H1 (cell line): Measurements from ENCODE around the gene UNC119B. TPM values are rescaled to one million over a fixed set of nuclear protein-coding genes. Genes with fewer than 3 reads are reported as not detected.

ENCODE experiments used
- CTCF ChIA-PET: fragments of 300-600 bp; sonication (Branson Sonifier 250); formaldehyde crosslinking; loops from one replicate; lab custom pipeline; 2021; ENCODE audit not compliant: partially characterized antibody; lab: Charles Lee
- POLR2A ChIA-PET: fragments of 300-600 bp; sonication (Branson Sonifier 250); formaldehyde crosslinking; loops from one replicate; lab custom pipeline; 2021; ENCODE audit warnings: inconsistent platforms; ENCODE audit not compliant: partially characterized antibody; lab: Charles Lee
- DNase-seq, 2 experiments: peaks; one replicate each; pipeline versions ENCODE4 v3.0.0 to v3.0.0-alpha.2; 2010 to 2022; ENCODE audit warnings: low spot score in 2 of 2, low read depth in 1 of 2, mixed read lengths in 1 of 2
- FAIRE-seq: peaks from 2 replicates; lab custom pipeline; 2011; peaks lifted over from hg19 to GRCh38; lab: Jason Lieb, UNC
- H2AFZ ChIP-seq: 2 replicates; pipeline ENCODE4 v1.8.1; 2012; ENCODE audit warnings: low read length, inconsistent platforms
- H2AK5ac ChIP-seq: 2 replicates; pipeline ENCODE4 v1.6.1; 2013; ENCODE audit warnings: low read depth, low read length
- H2BK120ac ChIP-seq: replicated peaks from 2 replicates; pipeline ENCODE3; 2013; ENCODE audit warnings: low read depth, low read length, inconsistent platforms
- H2BK12ac ChIP-seq: 2 replicates; pipeline ENCODE4 v1.6.1; 2013; ENCODE audit warnings: low read depth, low read length
- H2BK15ac ChIP-seq: 2 replicates; pipeline ENCODE4 v1.6.1; 2013; ENCODE audit warnings: low read length
- H2BK20ac ChIP-seq: 2 replicates; pipeline ENCODE4 v1.6.1; 2013; ENCODE audit warnings: low read length
- H2BK5ac ChIP-seq: 2 replicates; pipeline ENCODE4 v1.6.1; 2013; ENCODE audit warnings: low read depth, low read length
- H3K14ac ChIP-seq: 2 replicates; pipeline ENCODE4 v1.6.1; 2013; ENCODE audit warnings: inconsistent platforms; ENCODE audit not compliant: insufficient read length
- H3K18ac ChIP-seq: 2 replicates; pipeline ENCODE4 v1.6.1; 2013; ENCODE audit warnings: low read length; ENCODE audit errors: extremely low read depth
- H3K23ac ChIP-seq: 2 replicates; pipeline ENCODE4 v1.6.1; 2013; ENCODE audit warnings: inconsistent platforms; ENCODE audit not compliant: insufficient read length
- H3K23me2 ChIP-seq: 2 replicates; pipeline ENCODE4 v1.6.1; 2013; ENCODE audit warnings: low read depth, low read length
- H3K27ac ChIP-seq: 2 replicates; pipeline ENCODE4 v1.6.1; 2011; ENCODE audit warnings: low read depth, low read length, inconsistent platforms
- H3K27me3 ChIP-seq, 4 experiments: replicated peaks in 1 of 4; 1 replicate in 1 of 4; 2 replicates in 3 of 4; pipeline versions ENCODE4 v1.6.1 to v1.8.1; 2011 to 2013; ENCODE audit warnings: low read length in 3 of 4, mild to moderate bottlenecking in 3 of 4, inconsistent platforms in 2 of 4, mixed read lengths in 2 of 4, moderate library complexity in 1 of 4; ENCODE audit not compliant: control insufficient read depth in 3 of 4, insufficient read depth in 3 of 4; ENCODE audit errors: extremely low read depth in 1 of 4
- H3K36me3 ChIP-seq, 4 experiments: 2 replicates each; pipeline versions ENCODE4 v1.6.1 to v1.8.1; 2011 to 2013; ENCODE audit warnings: mild to moderate bottlenecking in 4 of 4, low read length in 3 of 4, moderate library complexity in 2 of 4, control low read depth in 1 of 4, inconsistent platforms in 1 of 4; ENCODE audit not compliant: insufficient read depth in 4 of 4, control insufficient read depth in 2 of 4
- H3K4ac ChIP-seq: replicated peaks from 2 replicates; pipeline ENCODE3; 2013; ENCODE audit warnings: low read length, low read depth, mixed read lengths, inconsistent platforms; ENCODE audit not compliant: insufficient read length
- H3K4me1 ChIP-seq, 4 experiments: replicated peaks in 1 of 4; 1 replicate in 1 of 4; 2 replicates in 3 of 4; pipeline versions ENCODE4 v1.6.1 to v1.8.1; 2011 to 2013; ENCODE audit warnings: low read length in 3 of 4, inconsistent platforms in 2 of 4, mixed read lengths in 1 of 4; ENCODE audit not compliant: insufficient read depth in 4 of 4, control insufficient read depth in 3 of 4
- H3K4me2 ChIP-seq, 2 experiments: 2 replicates each; pipeline versions ENCODE4 v1.6.1 to v1.8.1; 2011 to 2013; ENCODE audit warnings: low read depth in 2 of 2, low read length in 2 of 2, control low read depth in 1 of 2, inconsistent platforms in 1 of 2, mild to moderate bottlenecking in 1 of 2; ENCODE audit not compliant: insufficient read depth in 1 of 2
- H3K4me3 ChIP-seq, 4 experiments: fragments of 200-600, 300-600 bp in 1 of 4; sonication (generic), shearing (Covaris generic), sonication (Bioruptor Twin) in 1 of 4; 2 replicates each; pipeline versions ENCODE4 v1.5.1 to v1.8.1; 2011 to 2016; ENCODE audit warnings: low read length in 4 of 4, low read depth in 3 of 4, control low read depth in 2 of 4, inconsistent platforms in 2 of 4, mild to moderate bottlenecking in 2 of 4, mixed read lengths in 1 of 4, moderate library complexity in 1 of 4; ENCODE audit not compliant: insufficient read depth in 2 of 4; ENCODE audit errors: extremely low read depth in 1 of 4
- H3K56ac ChIP-seq: replicated peaks from 2 replicates; pipeline ENCODE3; 2013; ENCODE audit warnings: low read depth, mild to moderate bottlenecking, mixed read lengths, low read length, inconsistent platforms; ENCODE audit not compliant: insufficient read length
- H3K79me1 ChIP-seq: 2 replicates; pipeline ENCODE4 v1.6.1; 2013; ENCODE audit warnings: low read depth, low read length, control low read depth
- H3K79me2 ChIP-seq, 2 experiments: 2 replicates each; pipeline versions ENCODE4 v1.6.1 to v1.8.1; 2012 to 2013; ENCODE audit warnings: low read length in 2 of 2, mild to moderate bottlenecking in 2 of 2, inconsistent platforms in 1 of 2; ENCODE audit not compliant: insufficient read depth in 2 of 2, control insufficient read depth in 1 of 2
- H3K9ac ChIP-seq, 4 experiments: replicated peaks in 1 of 4; 1 replicate in 1 of 4; 2 replicates in 3 of 4; pipeline versions ENCODE4 v1.6.1 to v1.8.1; 2011 to 2013; ENCODE audit warnings: low read depth in 3 of 4, low read length in 3 of 4, control low read depth in 2 of 4, mild to moderate bottlenecking in 2 of 4, moderate library complexity in 2 of 4, inconsistent platforms in 1 of 4; ENCODE audit errors: extremely low read depth in 1 of 4
- H3K9me3 ChIP-seq, 2 experiments: 2 replicates each; pipeline versions ENCODE4 v1.6.1 to v1.8.1; 2012 to 2013; ENCODE audit warnings: mild to moderate bottlenecking in 2 of 2, moderate library complexity in 2 of 2, control low read depth in 1 of 2, inconsistent platforms in 1 of 2, low read depth in 1 of 2, low read length in 1 of 2, mixed read lengths in 1 of 2; ENCODE audit not compliant: insufficient read depth in 2 of 2
- H4K20me1 ChIP-seq, 2 experiments: replicated peaks in 1 of 2; 2 replicates each; pipeline versions ENCODE3 to v1.8.1; 2011 to 2013; ENCODE audit warnings: inconsistent platforms in 2 of 2, low read length in 2 of 2, mild to moderate bottlenecking in 1 of 2; ENCODE audit not compliant: insufficient read depth in 2 of 2, control insufficient read depth in 1 of 2
- H4K5ac ChIP-seq: 2 replicates; pipeline ENCODE4 v1.6.1; 2013; ENCODE audit warnings: low read length, low read depth, mixed read lengths, inconsistent platforms; ENCODE audit not compliant: insufficient read length
- H4K8ac ChIP-seq: 2 replicates; pipeline ENCODE4 v1.8.0; 2013; ENCODE audit warnings: mild to moderate bottlenecking, moderate library complexity, low read length, inconsistent platforms; ENCODE audit not compliant: insufficient read depth; ENCODE audit errors: extremely low read depth
- H4K91ac ChIP-seq: replicated peaks from 2 replicates; pipeline ENCODE3; 2013; ENCODE audit warnings: low read length, mixed read lengths, inconsistent platforms; ENCODE audit not compliant: insufficient read length
- ASH2L ChIP-seq: fragments of 200-600, 300-600 bp; sonication (generic); IDR thresholded peaks from one replicate; pipeline ENCODE4 v1.7.1; 2017; ENCODE audit warnings: low read length
- BCL11A ChIP-seq, 2 experiments: IDR thresholded peaks; one replicate each; pipeline ENCODE4 v1.6.1; 2011; ENCODE audit warnings: low read depth in 2 of 2, low read length in 2 of 2, mild to moderate bottlenecking in 2 of 2
- E2F6 ChIP-seq: IDR thresholded peaks from 2 replicates; pipeline ENCODE4 v1.6.1; 2012; ENCODE audit warnings: inconsistent platforms
- EP300 ChIP-seq, 2 experiments: IDR thresholded peaks; 1 replicate in 1 of 2; 2 replicates in 1 of 2; pipeline ENCODE4 v1.6.1; 2011 to 2012; ENCODE audit warnings: low read depth in 2 of 2, low read length in 2 of 2, mild to moderate bottlenecking in 2 of 2, borderline replicate concordance in 1 of 2, inconsistent platforms in 1 of 2, moderate library complexity in 1 of 2
- GABPA ChIP-seq: IDR thresholded peaks from 2 replicates; pipeline ENCODE4 v1.6.1; 2011; ENCODE audit warnings: mild to moderate bottlenecking, low read length, moderate library complexity, borderline replicate concordance; ENCODE audit not compliant: insufficient read depth
- JUN ChIP-seq: IDR thresholded peaks from 2 replicates; pipeline ENCODE4 v1.6.1; 2011; ENCODE audit warnings: low read depth, mild to moderate bottlenecking, improper control_type of control experiment, low read length
- MAX ChIP-seq: IDR thresholded peaks from 2 replicates; pipeline ENCODE4 v1.6.1; 2012; ENCODE audit warnings: inconsistent platforms
- RXRA ChIP-seq: IDR thresholded peaks from 2 replicates; pipeline ENCODE4 v1.6.1; 2011; ENCODE audit warnings: low read depth, mild to moderate bottlenecking, low read length, moderate library complexity; ENCODE audit not compliant: insufficient read depth
- SIN3A ChIP-seq, 2 experiments: IDR thresholded peaks in 1 of 2; conservative IDR thresholded peaks in 1 of 2; 2 replicates each; pipeline ENCODE4 v1.6.1; 2011 to 2012; ENCODE audit warnings: low read length in 2 of 2, improper control_type of control experiment in 1 of 2, low read depth in 1 of 2, mild to moderate bottlenecking in 1 of 2
- SP2 ChIP-seq: IDR thresholded peaks from 2 replicates; pipeline ENCODE4 v1.6.1; 2012; ENCODE audit warnings: mild to moderate bottlenecking, low read length, inconsistent platforms
- USF2 ChIP-seq: IDR thresholded peaks from 2 replicates; pipeline ENCODE4 v1.6.1; 2011; ENCODE audit warnings: low read length, improper control_type of control experiment
- whole genome bisulfite sequencing, 2 experiments: shearing (Covaris generic) in 1 of 2; methylation state at CpG; one replicate each; pipeline versions ENCODE4 v1.1.6 to v1.1.7; 2013 to 2015; ENCODE audit warnings: low lambda C conversion rate in 2 of 2, mixed read lengths in 2 of 2, inconsistent platforms in 1 of 2, low coverage in 1 of 2, missing lambda C conversion rate in 1 of 2; ENCODE audit not compliant: insufficient replicate concordance in 2 of 2, insufficient coverage in 1 of 2, insufficient read length in 1 of 2; ENCODE audit errors: extremely low coverage in 1 of 2, missing lambda C conversion rate in 1 of 2; 5-methylcytosine and 5-hydroxymethylcytosine counted together
- polyA plus RNA-seq, 7 experiments: library from polyadenylated mRNA; depleted of rRNA in 3 of 7; stranded (reverse) in 5 of 7; unstranded in 2 of 7; fragments of >200 nt in 5 of 7; fragments of 200-250 nt in 2 of 7; gene quantifications; 1 replicate in 5 of 7; 2 replicates in 1 of 7; 4 replicates in 1 of 7; pipeline versions ENCODE4 v1.2.1 to v1.2.3, GENCODE V29; 2011 to 2013; ENCODE audit warnings: missing spikeins in 2 of 7, mixed read lengths in 2 of 7
- total RNA-seq: library from RNA; stranded (reverse); fragmentation: NEBNext Ultra II Directional; extraction: Animal tissue kit (Norgen Biotek cat#: 25700); gene quantifications from 2 replicates; pipeline ENCODE4 v1.2.1, GENCODE V29; 2021

UNC119B gene
- total and polyA plus RNA-seq, 2 of the 8 experiments (the other 6 are each of a cell fraction or from before 2014, with no cell fraction given): 40.5 to 50.1 TPM

- no peak overlapping the region for H3K4ac ChIP-seq
- H4K20me1 ChIP-seq: peaks cover 20 to 22% of the 10 kb centered on the region in 2 experiments
- 87% methylated on average over 3 of the region's 3 CpGs; no CpG with 5 or more reads in 1 of the 2 experiments for whole genome bisulfite sequencing, 2 experiments
- H3K79me2 ChIP-seq: peaks cover 43 to 80% of the 10 kb centered on the region in 2 experiments
- no peak overlapping the region for H2BK120ac ChIP-seq
- no peak overlapping the region for H3K14ac ChIP-seq
- H3K56ac ChIP-seq: no peak overlapping the region
- no peak for FAIRE-seq
- no peak overlapping the region for H2AFZ ChIP-seq
- no peak overlapping the region; a peak in 1 of 4 replicates for H3K4me2 ChIP-seq
- peaks cover 11% of the 10 kb centered on the region; the same call in 1 of the 2 replicates for H3K79me1 ChIP-seq
- H3K27ac ChIP-seq: no peak overlapping the region
- H3K9ac ChIP-seq: no peak overlapping the region; a peak in 1 of 7 replicates
- H2BK12ac ChIP-seq: no peak overlapping the region
- H3K27me3 ChIP-seq: no peaks in the 10 kb centered on the region
- peaks cover 6 to 22% (median 16%) of the 10 kb centered on the region in 4 experiments; a peak in 6 of 7 replicates for H3K4me1 ChIP-seq
- ChIA-PET CTCF (interaction anchor here (1.0 to 10.4 kb wide), 3 partner anchors 44 to 109 kb away, joined by 3 to 87 read pairs (median 3); no protein-coding TSS in a partner anchor), POLR2A (interaction anchor here (1.2 to 4.5 kb wide), 4 partner anchors 8 to 110 kb away, joined by 4 to 28 read pairs (median 7); partner anchors contain the start of gene POP5)
- H3K18ac ChIP-seq: no peak overlapping the region
- H4K5ac ChIP-seq: no peak overlapping the region
- H3K4me3 ChIP-seq: no peak overlapping the region
- no peaks in the 10 kb centered on the region for H3K9me3 ChIP-seq
- no peak overlapping the region for H2BK20ac ChIP-seq
- no peak overlapping the region for H4K8ac ChIP-seq
- H2AK5ac ChIP-seq: no peak overlapping the region
- DNase-seq: no peak
- no peak overlapping the region for H2BK15ac ChIP-seq
- H3K23me2 ChIP-seq: peaks cover 15% of the 10 kb centered on the region
- H4K91ac ChIP-seq: no peak overlapping the region
- H3K36me3 ChIP-seq: peaks cover 2 to 21% (median 20%) of the 10 kb centered on the region in 4 experiments; a peak in 7 of 8 replicates
- H3K23ac ChIP-seq: no peak overlapping the region
- no peak overlapping the region for H2BK5ac ChIP-seq
- TF ChIP-seq SIN3A (conservative IDR thresholded peaks at IDR 0.05 in 1 of 2, IDR thresholded peaks at IDR 0.05 in 1 of 2; ENCODE audit: low read depth in 1 of 2, low read length in 2 of 2): no peak
- no peak for TF ChIP-seq GABPA
- TF ChIP-seq ASH2L: no peak
- TF ChIP-seq USF2: no peak
- no peak for TF ChIP-seq MAX
- TF ChIP-seq E2F6: no peak
- no peak for TF ChIP-seq JUN
- TF ChIP-seq EP300 (IDR thresholded peaks at IDR 0.05; ENCODE audit: borderline replicate concordance in 1 of 2, low read depth in 2 of 2, low read length in 2 of 2): no peak
- no peak for TF ChIP-seq SP2
- no peak for TF ChIP-seq RXRA
- no peak for TF ChIP-seq BCL11A (IDR thresholded peaks at IDR 0.05; ENCODE audit: low read depth in 2 of 2, low read length in 2 of 2)
Measured at GRCh38 chr12:120690978-120691377, 19.3 kb upstream of the UNC119B start.
